ENCODE measurements around the gene ACOXL.

DNA sequence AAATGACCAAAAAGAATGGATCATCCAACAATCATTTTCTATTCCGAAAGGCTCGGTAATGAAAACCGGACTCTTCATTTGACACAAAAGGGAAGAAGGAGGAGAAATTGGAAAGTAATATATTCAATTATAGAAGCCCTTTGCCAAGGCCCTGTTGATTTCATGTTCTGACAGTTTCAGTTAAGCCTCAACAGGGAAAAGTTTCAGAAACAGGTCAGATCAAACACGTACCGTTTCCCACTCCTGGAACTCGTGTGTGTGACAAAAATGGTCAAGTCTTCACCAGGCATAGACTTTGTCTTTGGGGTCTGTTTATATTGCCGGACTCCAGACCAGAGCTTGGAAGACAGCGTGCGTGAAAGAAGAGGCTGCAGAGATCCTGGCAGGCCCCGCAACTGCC is 287.0 kb downstream of the ACOXL start:
- TF ChIP-seq, protein P1, sequence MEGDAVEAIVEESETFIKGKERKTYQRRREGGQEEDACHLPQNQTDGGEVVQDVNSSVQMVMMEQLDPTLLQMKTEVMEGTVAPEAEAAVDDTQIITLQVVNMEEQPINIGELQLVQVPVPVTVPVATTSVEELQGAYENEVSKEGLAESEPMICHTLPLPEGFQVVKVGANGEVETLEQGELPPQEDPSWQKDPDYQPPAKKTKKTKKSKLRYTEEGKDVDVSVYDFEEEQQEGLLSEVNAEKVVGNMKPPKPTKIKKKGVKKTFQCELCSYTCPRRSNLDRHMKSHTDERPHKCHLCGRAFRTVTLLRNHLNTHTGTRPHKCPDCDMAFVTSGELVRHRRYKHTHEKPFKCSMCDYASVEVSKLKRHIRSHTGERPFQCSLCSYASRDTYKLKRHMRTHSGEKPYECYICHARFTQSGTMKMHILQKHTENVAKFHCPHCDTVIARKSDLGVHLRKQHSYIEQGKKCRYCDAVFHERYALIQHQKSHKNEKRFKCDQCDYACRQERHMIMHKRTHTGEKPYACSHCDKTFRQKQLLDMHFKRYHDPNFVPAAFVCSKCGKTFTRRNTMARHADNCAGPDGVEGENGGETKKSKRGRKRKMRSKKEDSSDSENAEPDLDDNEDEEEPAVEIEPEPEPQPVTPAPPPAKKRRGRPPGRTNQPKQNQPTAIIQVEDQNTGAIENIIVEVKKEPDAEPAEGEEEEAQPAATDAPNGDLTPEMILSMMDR (IDR thresholded peaks at IDR 0.05; ENCODE audit: low read length) = no peak
- TF ChIP-seq EZH2 (IDR thresholded peaks at IDR 0.05; ENCODE audit: borderline replicate concordance, low read length) = no peak
